HT1080 (cell line): ENCODE measurements around the gene GALNT7. TPM values are rescaled to one million over a fixed set of nuclear protein-coding genes. Genes with fewer than 3 reads are reported as not detected.
"Not testable (repeated sequence)": the region's sequence is repeated elsewhere in the genome, so short reads cannot be mapped to it uniquely, and the experiment has no call there.

Experiments used
- DNase-seq: peaks from one replicate; pipeline ENCODE4 v3.0.0-alpha.2; 2015; ENCODE audit warnings: low read depth
- total RNA-seq: library from RNA; depleted of rRNA; stranded (reverse); fragments of >200 nt; shearing (Covaris generic); gene quantifications from 2 replicates; pipeline ENCODE4 v1.2.3, GENCODE V29; 2014

GALNT7 gene
- total RNA-seq, 1 experiment from 2014 or later, result 59.6 TPM

DNA sequence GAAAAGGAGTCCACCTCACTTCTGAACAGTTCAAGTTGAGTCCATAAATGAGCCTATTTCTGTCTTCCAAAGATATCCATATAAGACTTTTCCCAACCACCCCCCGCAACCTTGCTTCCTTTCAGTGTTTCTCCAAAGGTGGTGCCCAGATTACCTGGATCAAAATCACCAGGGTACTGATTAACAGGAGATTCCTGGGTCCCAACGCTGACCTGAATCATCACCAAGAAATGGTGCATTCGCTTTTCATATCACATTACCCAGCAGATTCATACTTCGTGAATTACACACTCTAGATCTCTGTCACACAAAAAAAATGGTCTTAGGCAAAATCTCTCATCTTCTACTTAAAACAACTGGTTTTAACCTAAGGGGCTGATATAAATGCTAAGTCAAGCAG, 2.1 kb upstream of the GALNT7 start:
- DNase-seq, result no peak

DNA sequence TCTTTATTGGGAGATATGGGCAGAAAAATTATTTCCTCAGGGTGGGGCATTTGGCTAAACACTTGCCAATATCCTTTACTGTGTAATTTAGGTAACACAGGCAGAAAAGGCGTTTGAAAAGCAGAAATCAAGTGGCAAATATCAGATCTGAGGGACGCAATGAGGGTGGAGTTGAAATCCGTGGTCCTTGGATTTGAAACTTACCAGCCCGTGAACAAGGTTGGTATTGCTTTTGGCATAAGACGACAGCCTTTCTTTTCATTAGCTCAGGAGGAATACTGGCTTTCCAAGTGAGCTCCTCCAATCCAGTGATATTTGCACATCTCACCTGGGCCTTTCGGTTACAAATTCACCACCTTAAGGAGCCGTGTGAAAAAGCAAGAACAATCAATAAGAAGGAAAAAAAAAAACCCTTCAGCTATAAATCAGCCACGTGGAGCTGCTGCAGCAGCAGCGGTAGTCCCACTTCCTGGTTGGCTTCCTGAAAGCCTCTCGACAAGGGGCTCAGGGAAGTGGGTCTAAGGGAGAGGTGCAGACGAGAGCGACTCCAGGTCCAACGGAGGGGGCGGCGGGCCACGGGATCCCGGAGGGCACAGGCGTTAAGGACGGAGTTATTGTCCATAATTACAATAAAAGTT, 734 bp upstream of the GALNT7 start:
- peak; percentile 74 for DNase-seq

DNA sequence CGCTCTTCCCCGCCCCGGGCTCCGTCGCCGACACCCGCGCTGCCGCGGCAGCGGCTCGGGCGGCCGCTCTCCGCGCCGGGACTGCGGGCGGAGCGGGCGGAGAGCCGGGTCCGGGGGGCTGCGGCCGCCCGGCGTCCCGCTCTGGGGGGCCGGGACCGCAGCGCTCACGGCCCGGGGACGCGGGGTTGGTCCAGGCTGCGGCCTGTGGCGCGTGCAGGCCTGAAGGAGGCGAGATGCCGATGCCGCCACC, 492 bp downstream of the GALNT7 start:
- no peak for DNase-seq

DNA sequence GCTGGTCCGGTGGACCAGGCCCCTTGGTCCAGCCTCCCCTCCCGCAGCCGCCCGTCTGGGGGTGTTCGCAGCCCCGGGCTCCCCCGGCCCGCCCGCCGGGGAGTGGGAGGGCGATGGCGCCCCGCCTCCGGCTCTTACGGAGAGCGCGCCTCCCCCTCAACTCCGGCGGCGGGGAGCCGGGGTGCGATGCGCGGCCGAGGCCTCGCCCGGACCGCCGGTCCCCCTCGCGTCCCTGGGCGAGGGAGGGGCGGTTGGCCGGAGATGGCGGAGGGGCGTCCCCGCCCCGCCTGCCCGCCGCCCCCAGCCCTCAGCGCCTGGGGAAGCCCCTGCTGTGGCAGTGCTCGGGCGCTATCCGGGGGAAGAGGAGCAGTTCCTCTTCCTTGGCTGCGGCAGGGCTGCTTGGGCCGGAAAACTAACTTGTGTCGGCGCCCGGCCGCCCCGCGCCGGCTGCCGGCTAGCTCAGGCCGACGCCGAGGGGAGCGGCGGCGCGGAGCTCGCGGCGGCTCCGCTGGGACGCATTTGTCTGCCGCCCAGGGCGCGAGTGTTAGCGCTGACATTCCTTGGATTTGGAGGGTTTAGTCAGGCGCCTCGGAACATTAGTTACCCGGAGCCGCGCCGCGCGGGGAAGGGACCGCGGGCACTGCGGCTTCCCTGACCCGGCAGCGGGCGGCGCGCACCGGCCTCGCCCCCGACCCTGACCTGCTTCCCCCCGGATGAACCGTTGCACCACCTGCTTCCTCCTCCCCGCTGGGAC, 994 bp downstream of the GALNT7 start:
- peak; percentile 48 for DNase-seq

DNA sequence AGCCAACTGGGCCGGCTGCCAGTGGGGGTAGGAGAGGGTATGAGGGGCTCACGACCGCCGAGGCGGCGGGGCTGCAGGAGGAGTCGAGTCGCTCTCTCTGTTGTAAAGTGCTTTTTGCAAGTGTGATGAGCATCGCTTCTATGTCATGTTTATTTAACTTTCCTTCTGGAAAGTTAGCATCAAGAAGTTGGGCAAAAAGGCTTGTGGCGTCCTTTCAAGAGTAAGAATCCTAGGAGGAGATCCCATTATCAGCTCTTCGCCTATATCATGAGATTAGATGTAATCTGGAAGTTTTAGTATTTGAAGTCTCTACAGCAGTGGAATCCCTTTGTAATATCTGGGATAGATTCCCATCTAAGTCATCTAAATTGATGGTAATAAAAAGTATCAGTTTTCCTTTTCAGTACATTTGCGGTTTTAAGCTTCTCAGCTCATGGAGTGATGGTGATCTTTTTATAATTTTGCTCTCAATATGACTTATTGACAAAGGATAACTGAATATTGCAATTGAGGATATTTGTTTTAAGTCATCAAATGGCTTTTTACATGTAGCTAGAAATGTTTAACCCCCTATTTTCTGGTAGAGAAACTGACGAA, 1.7 kb downstream of the GALNT7 start:
- no peak for DNase-seq

DNA sequence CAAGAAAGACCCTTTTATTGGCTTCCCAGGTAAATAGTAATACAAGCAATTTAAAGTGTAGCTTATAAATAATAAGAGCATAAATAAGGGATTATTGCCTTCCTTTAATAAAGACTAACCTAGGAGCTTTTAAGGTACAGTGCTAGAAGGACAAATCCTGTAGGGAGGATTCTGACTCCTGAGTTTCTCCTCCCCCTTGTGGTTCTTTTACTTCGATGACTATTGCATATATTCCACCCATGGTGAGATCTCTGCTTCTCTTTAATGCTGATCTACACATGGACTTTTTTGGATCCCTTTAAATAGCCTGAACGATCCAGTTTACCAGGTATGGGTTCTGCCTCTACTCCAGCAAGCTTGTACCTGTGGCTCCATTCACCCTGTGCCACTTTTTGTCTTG, 2.5 kb downstream of the GALNT7 start:
- peak; percentile 42 for DNase-seq

DNA sequence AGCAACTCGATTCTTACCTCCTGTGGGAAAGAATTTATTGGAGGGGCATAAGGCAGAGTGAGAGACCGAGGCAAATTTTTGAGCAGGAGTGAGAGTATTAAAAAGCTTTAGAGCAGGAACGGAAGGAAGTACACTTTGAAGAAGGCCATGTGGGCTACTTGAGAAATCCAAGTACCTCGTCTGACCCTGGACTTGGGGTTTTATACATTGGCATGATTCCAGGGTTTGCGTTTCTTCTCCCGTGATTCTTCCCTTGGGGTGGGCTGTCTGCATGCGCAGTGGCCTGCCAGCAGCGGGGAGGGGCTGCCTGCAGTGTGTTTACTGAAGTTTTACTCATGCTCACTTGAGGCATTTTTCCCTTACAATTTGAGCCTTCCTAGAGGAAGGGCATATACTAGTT, 3.4 kb downstream of the GALNT7 start:
- no peak for DNase-seq

DNA sequence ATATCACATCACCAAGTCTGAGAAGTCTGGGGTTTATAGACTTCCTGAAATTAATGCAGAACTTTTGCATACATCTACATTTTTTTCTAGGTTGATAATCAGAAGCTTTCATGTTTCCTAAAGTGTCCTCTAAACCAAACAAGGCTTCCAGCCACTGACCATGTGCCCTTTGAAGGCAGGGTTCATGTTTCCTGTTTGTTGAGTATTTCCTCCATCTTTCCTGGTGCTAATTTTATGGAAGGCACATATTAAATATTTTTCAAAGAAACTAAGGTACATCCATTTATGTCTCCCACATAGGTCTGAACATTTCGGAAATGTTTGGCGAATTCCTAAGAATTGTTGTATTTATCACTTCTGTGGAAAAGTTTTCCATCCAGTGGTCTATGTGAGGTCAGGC, 5.6 kb downstream of the GALNT7 start:
- DNase-seq, result no peak

DNA sequence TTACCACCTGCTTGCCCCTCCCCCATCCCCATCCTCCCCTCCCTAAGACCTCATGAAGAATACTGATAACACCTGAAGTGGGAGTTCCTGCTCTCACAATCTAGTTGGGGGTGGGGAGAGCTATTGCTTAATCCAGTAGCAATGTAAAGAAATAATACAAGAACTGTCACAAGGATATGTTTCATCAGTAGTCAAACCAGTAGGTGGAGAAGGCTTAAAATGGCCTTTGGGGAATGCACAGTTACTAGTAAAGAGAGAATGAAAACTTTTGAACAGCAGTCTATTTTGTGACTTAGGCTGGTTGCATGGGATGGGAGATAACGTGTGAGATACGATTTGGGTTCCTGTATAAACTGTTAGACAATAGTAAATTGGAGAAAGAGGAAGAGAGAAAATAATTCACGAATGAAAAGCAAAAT, 6.0 kb downstream of the GALNT7 start:
- DNase-seq, result no peak

DNA sequence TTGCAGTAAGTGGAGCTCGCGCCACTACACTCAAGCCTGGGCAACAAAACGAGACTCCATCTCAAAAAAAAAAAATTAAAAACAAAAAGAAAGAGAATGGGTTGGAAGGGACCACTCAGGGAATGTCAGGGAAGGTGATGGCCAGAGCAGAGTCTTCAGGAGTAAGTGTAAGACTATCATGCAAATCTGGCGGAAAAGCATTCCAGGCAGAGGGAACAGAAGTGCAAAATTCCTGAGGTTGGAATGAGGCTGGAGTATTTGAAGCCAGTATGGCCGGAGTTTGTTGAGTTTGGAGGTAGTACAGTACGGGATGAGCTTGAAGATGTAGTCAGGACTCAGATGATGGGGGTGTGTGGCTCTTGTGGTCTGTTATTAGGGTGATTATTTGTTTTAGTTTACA, 7.4 kb downstream of the GALNT7 start:
- no peak for DNase-seq

DNA sequence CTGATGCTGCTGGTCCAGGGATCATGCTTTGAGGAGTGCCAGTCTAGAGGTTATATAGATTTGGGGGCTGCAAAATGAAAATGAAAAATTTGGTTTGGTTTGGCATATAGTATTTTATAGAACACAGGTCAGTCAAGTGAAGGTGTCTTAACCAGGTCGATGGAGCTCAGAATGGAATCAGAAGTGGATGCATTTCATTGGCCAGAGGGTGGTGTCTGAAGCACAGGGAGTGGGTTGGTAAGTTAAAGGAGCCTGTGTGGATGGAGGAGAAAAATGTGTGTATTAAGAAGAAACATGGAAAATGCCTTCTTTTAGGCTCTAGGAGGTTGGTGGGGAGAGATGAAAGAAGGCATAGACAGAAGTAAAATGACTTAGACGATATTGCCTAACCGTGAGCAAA, 8.6 kb downstream of the GALNT7 start:
- no peak for DNase-seq

DNA sequence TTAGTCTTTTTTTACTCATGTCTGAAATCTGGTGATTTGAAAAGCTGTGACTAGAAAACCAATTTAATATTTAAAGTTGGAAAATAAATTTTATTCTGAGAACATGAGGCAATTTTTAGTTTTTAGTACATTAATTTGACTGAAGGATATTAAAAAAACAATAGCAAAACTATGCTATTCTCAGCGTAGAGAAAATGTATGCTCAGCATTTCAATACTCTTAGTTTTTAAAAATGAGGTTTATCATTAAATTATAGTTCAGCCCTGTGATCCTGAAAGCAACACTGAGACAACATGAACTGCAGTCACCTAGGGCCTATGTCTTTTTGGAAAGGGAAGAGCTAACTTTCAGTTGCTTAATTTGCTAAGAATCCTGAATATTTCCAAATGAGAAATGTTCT, 9.5 kb downstream of the GALNT7 start:
- no peak for DNase-seq

DNA sequence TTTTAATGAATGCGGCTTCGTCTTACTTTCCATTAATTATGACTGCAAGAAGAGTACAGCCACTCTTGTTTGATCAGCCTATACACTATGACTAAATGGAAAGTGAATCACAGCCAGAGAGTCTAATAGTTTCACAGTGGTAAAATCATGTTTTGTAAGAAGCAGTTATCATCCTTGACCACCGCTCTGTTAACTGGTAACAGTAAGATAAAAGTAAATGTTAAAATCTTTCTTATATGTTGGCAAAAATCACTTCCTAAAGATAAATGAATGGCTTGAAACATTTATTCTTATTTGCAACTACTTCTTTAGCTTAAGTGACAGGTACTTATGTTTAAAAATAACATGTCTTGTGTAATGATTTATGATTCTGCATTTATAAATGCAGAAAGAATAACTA, 13.2 kb downstream of the GALNT7 start:
- peak; percentile 81 for DNase-seq

DNA sequence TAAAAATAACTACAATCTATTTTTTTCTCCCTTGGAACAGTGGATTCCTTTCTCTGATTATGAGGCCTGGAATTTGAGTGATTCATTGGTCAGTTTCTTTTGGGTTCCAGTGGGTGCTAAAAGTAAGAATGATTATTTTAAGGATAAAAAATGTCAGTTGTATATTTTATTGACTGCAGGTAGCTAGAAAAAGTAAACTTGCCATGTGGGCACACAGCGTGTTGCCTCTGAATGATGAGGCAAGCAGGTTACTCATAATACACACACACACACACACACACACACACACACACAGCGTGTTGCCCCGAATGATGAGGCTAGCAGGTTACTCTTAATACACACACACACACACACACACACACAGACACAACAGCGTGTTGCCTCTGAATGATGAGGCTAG, 13.8 kb downstream of the GALNT7 start:
- peak; percentile 90 for DNase-seq

DNA sequence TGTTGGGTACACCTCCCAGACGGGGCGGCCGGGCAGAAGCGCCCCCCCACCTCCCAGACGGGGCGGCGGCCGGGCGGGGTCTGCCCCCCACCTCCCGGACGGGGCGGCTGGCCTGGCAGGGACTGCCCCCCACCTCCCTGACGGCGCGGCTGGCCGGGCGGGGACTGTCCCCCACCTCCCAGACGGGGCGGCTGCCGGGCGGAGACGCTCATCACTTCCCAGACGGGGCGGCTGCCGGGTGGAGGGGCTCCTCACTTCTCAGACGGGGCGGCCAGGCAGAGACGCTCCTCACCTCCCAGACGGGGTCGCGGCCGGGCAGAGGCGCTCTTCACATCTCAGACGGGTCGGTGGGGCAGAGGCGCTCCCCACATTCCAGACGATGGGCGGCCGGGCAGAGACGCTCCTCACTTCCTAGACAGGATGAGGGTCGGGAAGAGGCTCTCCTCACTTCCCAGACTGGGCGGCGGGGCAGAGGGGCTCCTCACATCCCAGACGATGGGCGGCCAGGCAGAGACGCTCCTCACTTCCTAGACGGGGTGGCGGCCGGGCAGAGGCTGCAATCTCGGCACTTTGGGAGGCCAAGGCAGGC, 15.1 kb downstream of the GALNT7 start:
- not testable (repeated sequence) for DNase-seq

DNA sequence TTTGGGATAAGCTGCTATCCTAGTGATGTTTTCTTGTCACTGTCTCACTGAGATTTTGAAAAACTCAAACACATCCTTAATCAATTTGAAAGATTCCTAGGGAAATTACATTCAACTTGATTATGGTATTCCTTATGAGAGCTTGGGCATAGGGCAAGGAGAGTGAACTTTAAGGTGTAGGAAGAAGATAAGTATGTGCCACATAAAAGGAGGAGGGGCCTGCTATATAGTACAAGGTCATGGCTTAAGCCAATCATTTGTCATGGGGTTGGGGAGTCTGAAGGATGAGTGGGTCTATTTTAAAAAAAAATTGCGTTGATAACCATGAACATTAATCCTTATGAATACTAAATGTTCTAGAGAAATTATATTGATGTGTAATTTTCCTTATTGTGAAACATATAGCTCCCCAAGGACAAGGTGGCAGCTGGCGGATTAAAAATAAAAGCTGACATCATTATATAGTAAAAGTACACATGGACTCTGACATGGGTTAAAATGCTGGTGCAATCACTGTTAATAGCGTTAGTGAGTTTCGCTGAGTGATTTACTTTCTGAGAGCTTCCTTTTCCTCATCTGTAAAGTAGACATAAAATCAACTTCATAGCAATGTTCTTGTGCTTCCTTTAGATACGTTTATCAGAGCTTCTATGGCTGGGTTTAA, 17.4 kb downstream of the GALNT7 start:
- no peak for DNase-seq

DNA sequence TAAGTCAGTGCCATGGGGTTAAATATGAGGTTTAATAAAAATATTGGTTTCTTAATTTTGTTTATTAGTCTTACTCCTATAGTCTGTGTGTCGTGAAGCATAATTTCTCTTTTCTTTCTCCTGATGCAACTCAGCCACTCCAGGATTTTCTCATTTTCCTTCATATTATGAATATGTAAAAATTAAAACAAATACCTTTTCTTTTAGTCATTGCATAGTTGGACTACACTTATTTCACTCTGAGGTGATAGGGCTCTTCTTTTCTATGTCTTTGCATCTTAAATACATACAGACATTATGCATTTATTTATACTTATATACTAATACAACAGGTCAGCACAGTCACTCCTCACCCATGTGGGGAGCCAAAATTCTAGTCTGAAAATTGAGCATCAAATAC, 19.1 kb downstream of the GALNT7 start:
- DNase-seq, result no peak

DNA sequence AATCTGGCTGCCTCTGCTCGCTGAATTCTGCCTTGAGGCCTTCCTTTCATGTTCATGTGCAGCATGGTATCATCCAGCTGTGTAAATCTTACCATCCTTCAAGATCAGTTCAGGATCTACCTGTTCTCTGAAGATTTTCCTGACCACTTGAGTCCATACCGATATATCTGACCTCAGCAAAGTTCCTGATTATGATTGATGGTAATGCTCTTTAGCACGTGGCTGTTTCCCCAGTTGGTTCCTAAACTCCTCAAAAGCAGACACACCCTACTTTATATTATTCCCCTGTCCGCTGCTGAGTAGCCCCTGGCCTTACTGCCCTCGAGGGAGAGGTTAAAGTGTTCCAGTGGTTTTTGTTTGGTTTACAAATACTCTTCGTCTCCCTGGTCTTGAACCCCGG, 20.0 kb downstream of the GALNT7 start:
- DNase-seq, result no peak

DNA sequence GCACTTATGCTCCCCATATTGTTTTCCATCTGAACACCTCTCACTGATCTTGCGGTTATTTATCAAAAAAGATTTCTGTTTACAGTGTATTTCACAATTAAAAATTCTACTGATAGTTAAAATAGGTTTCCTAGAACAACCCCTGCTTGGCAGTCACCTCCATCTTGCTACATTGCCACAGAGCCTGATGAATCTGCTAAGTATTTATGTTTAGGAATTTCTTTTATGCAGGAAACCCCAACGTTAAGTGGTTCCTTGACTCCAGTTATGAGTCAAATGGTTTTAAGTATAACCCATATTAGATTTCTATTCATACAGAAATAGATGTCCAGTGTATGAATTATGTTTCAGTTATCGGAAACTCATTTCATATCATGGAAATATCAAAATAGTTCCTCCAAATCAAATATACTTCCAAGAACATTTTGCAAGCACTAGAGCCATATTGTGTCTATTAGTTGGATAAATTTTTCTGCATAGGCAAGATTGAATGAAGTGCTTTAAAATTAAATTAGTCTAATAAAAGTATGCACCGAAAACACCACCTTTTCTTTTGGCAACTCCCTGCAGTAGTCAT, 20.6 kb downstream of the GALNT7 start:
- no peak for DNase-seq

DNA sequence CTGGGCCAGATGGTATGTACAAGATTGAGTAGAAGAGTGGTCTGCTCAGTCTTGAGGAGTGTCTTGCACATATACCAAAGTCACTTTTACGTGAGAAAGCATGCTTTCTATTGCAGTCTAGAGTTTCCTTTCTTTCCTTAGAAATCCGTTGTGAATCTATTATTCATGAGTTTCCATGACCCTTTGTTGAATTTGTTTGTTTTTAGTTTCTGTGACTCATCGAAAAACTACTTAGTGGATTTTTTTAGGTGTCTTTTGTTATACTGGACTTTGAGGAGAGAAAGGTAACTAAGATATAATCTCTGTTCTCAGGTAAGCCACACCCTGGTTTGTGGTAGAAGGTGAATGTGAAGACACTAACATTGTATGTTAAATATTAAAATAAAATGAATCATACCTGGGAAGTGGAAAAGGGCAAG, 23.0 kb downstream of the GALNT7 start:
- DNase-seq, result peak; percentile 76

DNA sequence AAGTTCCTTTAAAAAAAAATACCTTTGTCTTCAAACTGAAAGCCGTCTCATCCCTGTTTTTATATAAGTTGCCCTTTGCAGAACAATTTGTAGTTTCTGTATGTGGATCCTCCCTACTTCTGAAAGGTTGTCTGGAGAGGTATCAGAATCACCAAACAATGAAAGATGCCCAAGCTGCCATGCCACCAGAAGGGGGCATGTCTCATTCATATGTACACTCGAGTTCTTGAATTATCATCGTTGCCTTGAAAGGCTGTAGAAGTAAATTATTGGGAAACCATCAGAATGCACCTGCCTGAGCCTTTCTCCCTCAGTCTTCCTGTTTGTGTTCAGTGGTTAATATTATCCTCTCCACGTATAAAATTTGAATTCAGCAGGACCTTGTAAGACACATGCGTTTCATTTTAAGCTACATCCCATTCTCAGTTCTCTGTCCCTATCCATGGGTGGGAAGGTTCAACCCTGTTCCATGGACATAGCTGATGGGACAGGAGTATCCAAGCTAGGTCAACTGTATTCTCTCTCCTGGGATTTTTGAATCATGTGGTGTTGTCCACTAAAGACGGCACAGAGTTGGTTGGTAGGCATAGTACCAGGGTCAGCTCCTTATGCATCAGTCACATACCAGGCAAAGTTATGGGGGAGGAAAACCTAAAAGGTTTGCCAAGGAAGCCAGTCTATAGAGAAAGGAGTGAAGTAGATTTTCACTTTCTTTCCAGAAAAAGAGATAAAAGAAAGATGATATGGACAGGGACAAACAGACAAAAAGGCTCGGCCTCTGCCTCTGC, 24.0 kb downstream of the GALNT7 start:
- DNase-seq, result no peak
